ENCODE results near the gene ARMC8. TPM values are rescaled to one million over a fixed set of nuclear protein-coding genes. Genes with fewer than 3 reads are reported as not detected.

ARMC8 gene
- total RNA-seq, 4 donors from 2014 or later = 28.8 to 58.0 (median 36.6) TPM

- intact Hi-C loops (cut with DNase I; ENCODE audit: low total_unique reads) = no loop called here
- 82 to 90% methylated on average over 1 of the region's 1 CpG for WGBS, 2 donors
- no peak for TF ChIP-seq POLR2A (IDR thresholded peaks at IDR 0.05)
- TF ChIP-seq, protein P1, sequence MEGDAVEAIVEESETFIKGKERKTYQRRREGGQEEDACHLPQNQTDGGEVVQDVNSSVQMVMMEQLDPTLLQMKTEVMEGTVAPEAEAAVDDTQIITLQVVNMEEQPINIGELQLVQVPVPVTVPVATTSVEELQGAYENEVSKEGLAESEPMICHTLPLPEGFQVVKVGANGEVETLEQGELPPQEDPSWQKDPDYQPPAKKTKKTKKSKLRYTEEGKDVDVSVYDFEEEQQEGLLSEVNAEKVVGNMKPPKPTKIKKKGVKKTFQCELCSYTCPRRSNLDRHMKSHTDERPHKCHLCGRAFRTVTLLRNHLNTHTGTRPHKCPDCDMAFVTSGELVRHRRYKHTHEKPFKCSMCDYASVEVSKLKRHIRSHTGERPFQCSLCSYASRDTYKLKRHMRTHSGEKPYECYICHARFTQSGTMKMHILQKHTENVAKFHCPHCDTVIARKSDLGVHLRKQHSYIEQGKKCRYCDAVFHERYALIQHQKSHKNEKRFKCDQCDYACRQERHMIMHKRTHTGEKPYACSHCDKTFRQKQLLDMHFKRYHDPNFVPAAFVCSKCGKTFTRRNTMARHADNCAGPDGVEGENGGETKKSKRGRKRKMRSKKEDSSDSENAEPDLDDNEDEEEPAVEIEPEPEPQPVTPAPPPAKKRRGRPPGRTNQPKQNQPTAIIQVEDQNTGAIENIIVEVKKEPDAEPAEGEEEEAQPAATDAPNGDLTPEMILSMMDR (IDR thresholded peaks at IDR 0.05) = no peak
- no peak for DNase-seq (ENCODE audit: low spot score in 2 of 2)
- H3K4me3 ChIP-seq (ENCODE audit: low read depth, poor library complexity, severe bottlenecking) = no peak overlapping the region
Observed at GRCh38 chr3:138265745-138266144, 78.6 kb downstream of the ARMC8 start.

DNA sequence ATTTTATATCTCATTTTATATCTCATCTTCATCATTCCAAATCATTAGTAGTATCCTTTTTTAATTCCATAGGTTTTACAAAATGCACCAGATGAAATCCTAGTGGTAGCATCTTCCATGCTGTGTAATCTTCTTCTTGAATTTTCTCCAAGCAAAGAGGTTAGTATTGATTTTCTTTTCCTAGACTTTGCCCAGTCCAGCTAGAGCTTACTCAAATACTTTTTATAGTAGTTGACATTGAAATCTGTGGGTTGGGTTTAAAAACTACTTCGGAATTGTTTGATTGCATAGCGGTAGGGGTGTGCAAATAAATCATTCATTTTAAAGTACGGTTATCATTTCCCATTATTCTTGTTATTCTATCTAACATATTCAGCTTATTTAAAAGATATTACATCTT is 80.0 kb downstream of the ARMC8 start:
- no peak overlapping the region for H3K4me3 ChIP-seq (ENCODE audit: low read depth, poor library complexity, severe bottlenecking)
- 96 to 99% methylated on average over 3 of the region's 3 CpGs for WGBS, 2 donors
- no peak for DNase-seq (ENCODE audit: low spot score in 2 of 2)
- no peak for TF ChIP-seq POLR2A (IDR thresholded peaks at IDR 0.05)
- TF ChIP-seq, protein P1 (IDR thresholded peaks at IDR 0.05) = no peak
- intact Hi-C loops (cut with DNase I; ENCODE audit: low total_unique reads) = no loop called here

GRCh38 chr3:138270245-138270644 is 83.1 kb downstream of the ARMC8 start:
- DNase-seq (ENCODE audit: low spot score in 2 of 2) = no peak
- WGBS, 2 donors = 94% methylated on average over 2 of the region's 2 CpGs
- no peak overlapping the region for H3K4me3 ChIP-seq (ENCODE audit: low read depth, poor library complexity, severe bottlenecking)
- intact Hi-C loops (cut with DNase I; ENCODE audit: low total_unique reads) = no loop called here
- no peak for TF ChIP-seq POLR2A (IDR thresholded peaks at IDR 0.05)
- TF ChIP-seq, protein P1 (IDR thresholded peaks at IDR 0.05) = no peak

GRCh38 chr3:138271189-138271794 is 84.2 kb downstream of the ARMC8 start:
- intact Hi-C loops (cut with DNase I; ENCODE audit: low total_unique reads) = no loop called here
- TF ChIP-seq, protein P1 (IDR thresholded peaks at IDR 0.05) = no peak
- TF ChIP-seq POLR2A (IDR thresholded peaks at IDR 0.05) = no peak
- WGBS, 2 donors = 93 to 99% methylated on average over 2 of the region's 2 CpGs
- H3K4me3 ChIP-seq (ENCODE audit: low read depth, poor library complexity, severe bottlenecking) = no peak overlapping the region
- DNase-seq (ENCODE audit: low spot score in 2 of 2) = no peak

- intact Hi-C loops (cut with DNase I; ENCODE audit: low total_unique reads) = no loop called here
- no peak for DNase-seq (ENCODE audit: low spot score in 2 of 2)
- WGBS, 2 donors = 70 to 84% methylated on average over 3 of the region's 3 CpGs
- no peak overlapping the region for H3K4me3 ChIP-seq (ENCODE audit: low read depth, poor library complexity, severe bottlenecking)
- TF ChIP-seq, protein P1 (IDR thresholded peaks at IDR 0.05) = no peak
- no peak for TF ChIP-seq POLR2A (IDR thresholded peaks at IDR 0.05)
Observed at GRCh38 chr3:138281561-138281960, 94.5 kb downstream of the ARMC8 start.

DNA sequence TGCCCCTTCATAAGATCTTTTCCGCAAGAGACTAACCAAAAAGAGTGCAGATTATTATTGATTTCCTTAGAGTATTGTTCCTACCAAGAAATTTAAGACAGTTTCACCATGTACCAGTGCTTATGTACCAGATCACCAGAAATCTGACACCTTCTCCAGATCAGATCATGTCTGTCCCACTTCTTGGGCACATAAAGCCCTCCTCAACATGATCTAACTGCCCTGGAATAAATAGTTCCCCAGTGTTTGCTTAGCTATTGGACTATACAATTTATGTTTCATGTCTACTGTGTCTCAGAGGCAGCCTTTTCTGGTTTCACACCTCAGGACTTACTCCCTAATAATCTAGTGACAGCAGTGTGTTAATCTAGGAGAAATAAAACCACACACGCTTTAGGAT is 95.7 kb downstream of the ARMC8 start:
- TF ChIP-seq, protein P1 (IDR thresholded peaks at IDR 0.05) = no peak
- no peak for TF ChIP-seq POLR2A (IDR thresholded peaks at IDR 0.05)
- no peak for DNase-seq (ENCODE audit: low spot score in 2 of 2)
- intact Hi-C loops (cut with DNase I; ENCODE audit: low total_unique reads) = no loop called here
- WGBS, 2 donors = 90 to 91% methylated on average over 2 of the region's 2 CpGs
- H3K4me3 ChIP-seq (ENCODE audit: low read depth, poor library complexity, severe bottlenecking) = no peak overlapping the region

Measured in lower leg skin (tissue), 4 donors.